ENCODE results near the gene CALR3.

- TF ChIP-seq CTCF (IDR thresholded peaks at IDR 0.05; ENCODE audit: low read depth, low read length, poor library complexity, severe bottlenecking) (no peak), EZH2phosphoT487 (IDR thresholded peaks at IDR 0.05; ENCODE audit: borderline replicate concordance, low read length) (no peak)
Measured at GRCh38 chr19:16497042-16497441, 1.1 kb upstream of the CALR3 start.
